Neural cell (in vitro differentiated cells): ENCODE results near the gene DNAAF5. TPM values are rescaled to one million over a fixed set of nuclear protein-coding genes. Genes with fewer than 3 reads are reported as not detected.

Experiments
- H2AFZ ChIP-seq: fragments of 200-600, 300-800 bp; sonication (generic), shearing (Covaris generic); 2 replicates; pipeline ENCODE4 v1.6.0; 2014; ENCODE audit warnings: low read depth, mild to moderate bottlenecking, antibody characterized with exemption, low read length, moderate library complexity
- H3F3A ChIP-seq: fragments of 200-600 bp; shearing (Covaris generic); 2 replicates; pipeline ENCODE4 v1.6.1; 2016; ENCODE audit warnings: mild to moderate bottlenecking, moderate library complexity, mixed read lengths, antibody characterized with exemption, low read length; ENCODE audit not compliant: insufficient read depth, poor library complexity, severe bottlenecking
- H3K27ac ChIP-seq: fragments of 200-600, 300-800 bp; sonication (generic), shearing (Covaris generic); 2 replicates; pipeline ENCODE4 v1.5.1; 2014; ENCODE audit warnings: mild to moderate bottlenecking, low read length, moderate library complexity
- H3K27me3 ChIP-seq: fragments of 300-800, 200-600 bp; sonication (generic), shearing (Covaris generic); 2 replicates; pipeline ENCODE4 v1.6.0; 2014; ENCODE audit warnings: mild to moderate bottlenecking, low read depth, low read length, moderate library complexity; ENCODE audit not compliant: insufficient read depth
- H3K36me3 ChIP-seq: fragments of 300-800, 200-600 bp; sonication (generic), shearing (Covaris generic); 2 replicates; pipeline ENCODE4 v1.5.1; 2014; ENCODE audit warnings: mild to moderate bottlenecking, antibody characterized with exemption, low read length, moderate library complexity; ENCODE audit not compliant: insufficient read depth
- H3K4me2 ChIP-seq: fragments of 300-800, 200-600 bp; sonication (generic), shearing (Covaris generic); 2 replicates; pipeline ENCODE4 v1.6.0; 2014; ENCODE audit warnings: mild to moderate bottlenecking, low read length
- H3K4me3 ChIP-seq: fragments of 300-800, 200-600 bp; sonication (generic), shearing (Covaris generic); 2 replicates; pipeline ENCODE4 v1.5.1; 2014; ENCODE audit warnings: mild to moderate bottlenecking, low read length, moderate library complexity
- H3K79me2 ChIP-seq: fragments of 200-600 bp; shearing (Covaris generic); replicated peaks from 2 replicates; pipeline ENCODE4 v1.6.0; 2014; ENCODE audit warnings: mild to moderate bottlenecking, low read length, moderate library complexity; ENCODE audit not compliant: insufficient read depth
- H3K9ac ChIP-seq: fragments of 300-800, 200-600 bp; sonication (generic), shearing (Covaris generic); 2 replicates; pipeline ENCODE4 v1.6.1; 2016; ENCODE audit warnings: mild to moderate bottlenecking, low read length, mixed read lengths
- H3K9me2 ChIP-seq: fragments of 200-600 bp; shearing (Covaris generic); 2 replicates; pipeline ENCODE4 v1.6.1; 2016; ENCODE audit warnings: mild to moderate bottlenecking, low read length, mixed read lengths; ENCODE audit not compliant: insufficient read depth
- H3K9me3 ChIP-seq: fragments of 200-600, 300-800 bp; sonication (generic), shearing (Covaris generic); 2 replicates; pipeline ENCODE4 v1.6.1; 2016; ENCODE audit warnings: mild to moderate bottlenecking, mixed run types, low read length, moderate library complexity, mixed read lengths
- H4K20me1 ChIP-seq: fragments of 200-600 bp; shearing (Covaris generic); 2 replicates; pipeline ENCODE4 v1.6.1; 2016; ENCODE audit warnings: mild to moderate bottlenecking, mixed run types; ENCODE audit not compliant: insufficient read depth
- CTCF ChIP-seq: fragments of 450-650 bp; IDR thresholded peaks from 2 replicates; pipeline ENCODE4 v1.5.1; 2014; ENCODE audit warnings: antibody characterized with exemption, mild to moderate bottlenecking, moderate library complexity; ENCODE audit not compliant: poor library complexity, severe bottlenecking
- EP300 ChIP-seq: fragments of 450-650 bp; conservative IDR thresholded peaks from 2 replicates; pipeline ENCODE4 v1.6.1; 2014; ENCODE audit warnings: antibody characterized with exemption, mild to moderate bottlenecking, moderate library complexity; ENCODE audit not compliant: poor library complexity, severe bottlenecking
- EZH2 ChIP-seq: fragments of 200-600, 300-800 bp; shearing (Covaris generic), sonication (generic); IDR thresholded peaks from 2 replicates; pipeline ENCODE4 v1.6.1; 2014; ENCODE audit warnings: antibody characterized with exemption, low read length, borderline replicate concordance, mild to moderate bottlenecking; ENCODE audit not compliant: insufficient read depth, poor library complexity, severe bottlenecking
- MXI1 ChIP-seq: fragments of 450-650 bp; conservative IDR thresholded peaks from 2 replicates; pipeline ENCODE4 v1.6.1; 2014; ENCODE audit warnings: antibody characterized with exemption, mild to moderate bottlenecking; ENCODE audit not compliant: poor library complexity, severe bottlenecking
- POLR2AphosphoS5 ChIP-seq: IDR thresholded peaks from 2 replicates; pipeline ENCODE4 v1.6.1; 2012
- RAD21 ChIP-seq: fragments of 450-650 bp; conservative IDR thresholded peaks from 2 replicates; pipeline ENCODE4 v1.6.1; 2014; ENCODE audit warnings: antibody characterized with exemption, mild to moderate bottlenecking, moderate library complexity
- REST ChIP-seq: IDR thresholded peaks from 2 replicates; pipeline ENCODE4 v1.6.1; 2012; ENCODE audit warnings: borderline replicate concordance
- SMC3 ChIP-seq: fragments of 450-650 bp; conservative IDR thresholded peaks from 2 replicates; pipeline ENCODE4 v1.6.1; 2014; ENCODE audit warnings: antibody characterized with exemption, mild to moderate bottlenecking, moderate library complexity; ENCODE audit not compliant: poor library complexity
- TAF1 ChIP-seq: IDR thresholded peaks from 2 replicates; pipeline ENCODE4 v1.6.1; 2012; ENCODE audit warnings: low read depth
- polyA plus RNA-seq: library from polyadenylated mRNA; depleted of rRNA; stranded (reverse); fragments of >200 nt; gene quantifications from 2 replicates; pipeline ENCODE4 v1.2.3, GENCODE V29; 2014

DNAAF5 gene
- polyA plus RNA-seq, 1 donor from 2014 or later: 5.3 TPM

GRCh38 chr7:680411-681127 is 45.9 kb upstream of the DNAAF5 start:
- Histone ChIP-seq H3K9me2 (no peaks in the 10 kb centered on the region), H3K9me3 (no peaks in the 10 kb centered on the region), H3K4me3 (no peak overlapping the region), H3K27ac (no peak overlapping the region), H3K27me3 (no peaks in the 10 kb centered on the region), H3K4me2 (no peak overlapping the region), H3K9ac (no peak overlapping the region), H2AFZ (no peak overlapping the region), H3K79me2 (no peaks in the 10 kb centered on the region), H3F3A (no peaks in the 10 kb centered on the region), H4K20me1 (no peaks in the 10 kb centered on the region), H3K36me3 (no peaks in the 10 kb centered on the region)
- no peak for TF ChIP-seq EZH2
- TF ChIP-seq EP300: no peak
- no peak for TF ChIP-seq SMC3
- no peak for TF ChIP-seq TAF1
- TF ChIP-seq CTCF: no peak
- TF ChIP-seq RAD21: no peak
- TF ChIP-seq REST: no peak
- TF ChIP-seq MXI1: no peak
- no peak for TF ChIP-seq POLR2AphosphoS5

- Histone ChIP-seq H3K4me3 (no peak overlapping the region), H3F3A (no peaks in the 10 kb centered on the region), H3K9me2 (no peaks in the 10 kb centered on the region), H3K27me3 (no peaks in the 10 kb centered on the region), H3K9me3 (no peaks in the 10 kb centered on the region), H3K27ac (no peak overlapping the region), H3K9ac (no peak overlapping the region), H4K20me1 (no peaks in the 10 kb centered on the region), H2AFZ (no peak overlapping the region), H3K4me2 (no peak overlapping the region), H3K36me3 (no peaks in the 10 kb centered on the region), H3K79me2 (no peaks in the 10 kb centered on the region)
- no peak for TF ChIP-seq SMC3
Measured at GRCh38 chr7:681551-682307, 44.8 kb upstream of the DNAAF5 start.
